Measurements from ENCODE around the gene RAB40A. TPM values are rescaled to one million over a fixed set of nuclear protein-coding genes. Genes with fewer than 3 reads are reported as not detected.

RAB40A gene
- total and polyA plus RNA-seq, 4 experiments from 2014 or later = 0.11 TPM; not detected in 3

- Histone ChIP-seq H3K27ac (ENCODE audit: low read depth, low read length) (no peak overlapping the region), H3K4me3 (ENCODE audit: low read length in 2 of 2) (no peak overlapping the region), H3K36me3 (ENCODE audit: insufficient read depth, low read length) (no peaks in the 10 kb centered on the region), H3K27me3 (ENCODE audit: insufficient read depth, low read length) (no peaks in the 10 kb centered on the region), H3K4me1 (ENCODE audit: insufficient read depth, low read length) (peaks cover 11% of the 10 kb centered on the region), H3K9me3 (ENCODE audit: control insufficient read depth in 1 of 2, low read length in 2 of 2) (no peaks in the 10 kb centered on the region)
- H3K36me3 Mint-ChIP-seq = no peaks in the 10 kb centered on the region
- no peaks in the 10 kb centered on the region for H3K9me3 Mint-ChIP-seq
- POLR2A ChIA-PET (ENCODE audit: partially characterized antibody) = no interaction called here
- CTCF ChIA-PET (ENCODE audit: partially characterized antibody) = no interaction called here
- peaks cover 6 to 7% (median 6%) of the 10 kb centered on the region in 4 donors for H3K4me1 Mint-ChIP-seq
- H3K4me3 Mint-ChIP-seq = no peak overlapping the region
- peaks cover 0 to 4% of the 10 kb centered on the region in 2 donors for H3K27me3 Mint-ChIP-seq
- intact Hi-C loops (cut with micrococcal nuclease) = no loop called here
- no peak overlapping the region for H3K27ac Mint-ChIP-seq
- no peak for DNase-seq
Observed at GRCh38 chrX:103552236-103552635, 32.9 kb upstream of the RAB40A start.

- Mint-ChIP-seq H3K27me3 (no peaks in the 10 kb centered on the region), H3K4me3 (no peak overlapping the region), H3K9me3 (no peaks in the 10 kb centered on the region), H3K36me3 (no peaks in the 10 kb centered on the region), H3K4me1 (peaks cover 6 to 7% (median 6%) of the 10 kb centered on the region in 4 donors), H3K27ac (no peak overlapping the region)
- H3K4me1 ChIP-seq (ENCODE audit: insufficient read depth, low read length) = peaks cover 11% of the 10 kb centered on the region
- no peaks in the 10 kb centered on the region for H3K9me3 ChIP-seq (ENCODE audit: control insufficient read depth in 1 of 2, low read length in 2 of 2)
- no peak overlapping the region for H3K4me3 ChIP-seq (ENCODE audit: low read length in 2 of 2)
- no peak for DNase-seq
- no peaks in the 10 kb centered on the region for H3K27me3 ChIP-seq (ENCODE audit: insufficient read depth, low read length)
- no peaks in the 10 kb centered on the region for H3K36me3 ChIP-seq (ENCODE audit: insufficient read depth, low read length)
- no peak overlapping the region for H3K27ac ChIP-seq (ENCODE audit: low read depth, low read length)
- intact Hi-C loops (cut with micrococcal nuclease) = no loop called here
- POLR2A ChIA-PET (ENCODE audit: partially characterized antibody) = no interaction called here
- CTCF ChIA-PET (ENCODE audit: partially characterized antibody) = interaction anchor here (0.9 kb wide), 1 partner anchor 11 kb away, joined by 3 read pairs; no protein-coding TSS in a partner anchor
Observed at GRCh38 chrX:103550415-103551051, 31.2 kb upstream of the RAB40A start.

GRCh38 chrX:103549916-103550315, 30.6 kb upstream of the RAB40A start:
- Histone ChIP-seq H3K4me3 (ENCODE audit: low read length in 2 of 2) (no peak overlapping the region), H3K27me3 (ENCODE audit: insufficient read depth, low read length) (no peaks in the 10 kb centered on the region), H3K36me3 (ENCODE audit: insufficient read depth, low read length) (no peaks in the 10 kb centered on the region), H3K27ac (ENCODE audit: low read depth, low read length) (no peak overlapping the region), H3K4me1 (ENCODE audit: insufficient read depth, low read length) (peaks cover 8% of the 10 kb centered on the region), H3K9me3 (ENCODE audit: control insufficient read depth in 1 of 2, low read length in 2 of 2) (no peaks in the 10 kb centered on the region)
- no peaks in the 10 kb centered on the region for H3K9me3 Mint-ChIP-seq
- peaks cover 5 to 6% (median 5%) of the 10 kb centered on the region in 4 donors for H3K4me1 Mint-ChIP-seq
- CTCF ChIA-PET (ENCODE audit: partially characterized antibody) = no interaction called here
- intact Hi-C loops (cut with micrococcal nuclease) = no loop called here
- DNase-seq = no peak
- no peaks in the 10 kb centered on the region for H3K36me3 Mint-ChIP-seq
- H3K27ac Mint-ChIP-seq = no peak overlapping the region
- H3K27me3 Mint-ChIP-seq = no peaks in the 10 kb centered on the region
- POLR2A ChIA-PET (ENCODE audit: partially characterized antibody) = no interaction called here
- H3K4me3 Mint-ChIP-seq = no peak overlapping the region

GRCh38 chrX:103540145-103540544, 20.9 kb upstream of the RAB40A start:
- Mint-ChIP-seq H3K36me3 (no peaks in the 10 kb centered on the region), H3K9me3 (no peaks in the 10 kb centered on the region), H3K4me1 (no peaks in the 10 kb centered on the region), H3K27me3 (peaks cover 0 to 4% of the 10 kb centered on the region in 2 donors), H3K27ac (no peak overlapping the region), H3K4me3 (no peak overlapping the region)
- no peaks in the 10 kb centered on the region for H3K27me3 ChIP-seq (ENCODE audit: insufficient read depth, low read length)
- POLR2A ChIA-PET (ENCODE audit: partially characterized antibody) = no interaction called here
- no peaks in the 10 kb centered on the region for H3K36me3 ChIP-seq (ENCODE audit: insufficient read depth, low read length)
- no peaks in the 10 kb centered on the region for H3K9me3 ChIP-seq (ENCODE audit: control insufficient read depth in 1 of 2, low read length in 2 of 2)
- CTCF ChIA-PET (ENCODE audit: partially characterized antibody) = interaction anchor here (1.1 kb wide), 1 partner anchor 279 kb away, joined by 3 read pairs; no protein-coding TSS in a partner anchor
- H3K27ac ChIP-seq (ENCODE audit: low read depth, low read length) = no peak overlapping the region
- no peaks in the 10 kb centered on the region for H3K4me1 ChIP-seq (ENCODE audit: insufficient read depth, low read length)
- H3K4me3 ChIP-seq (ENCODE audit: low read length in 2 of 2) = no peak overlapping the region
- intact Hi-C loops (cut with micrococcal nuclease) = no loop called here
- no peak for DNase-seq

- intact Hi-C loops (cut with micrococcal nuclease) = no loop called here
- peaks cover 0 to 4% of the 10 kb centered on the region in 2 donors for H3K27me3 Mint-ChIP-seq
Observed at GRCh38 chrX:103539695-103540094, 20.4 kb upstream of the RAB40A start.

GRCh38 chrX:103538728-103539127, 19.4 kb upstream of the RAB40A start:
- H3K9me3 Mint-ChIP-seq = no peaks in the 10 kb centered on the region

More at GRCh38 chrX:103539695-103540094, 20.4 kb upstream of the RAB40A start:
- Mint-ChIP-seq H3K4me1 (no peaks in the 10 kb centered on the region), H3K36me3 (no peaks in the 10 kb centered on the region), H3K9me3 (no peaks in the 10 kb centered on the region), H3K27ac (no peak overlapping the region), H3K4me3 (no peak overlapping the region)
- CTCF ChIA-PET (ENCODE audit: partially characterized antibody) = interaction anchor here (1.1 kb wide), 1 partner anchor 279 kb away, joined by 3 read pairs; no protein-coding TSS in a partner anchor
- no peaks in the 10 kb centered on the region for H3K27me3 ChIP-seq (ENCODE audit: insufficient read depth, low read length)
- POLR2A ChIA-PET (ENCODE audit: partially characterized antibody) = no interaction called here
- H3K9me3 ChIP-seq (ENCODE audit: control insufficient read depth in 1 of 2, low read length in 2 of 2) = no peaks in the 10 kb centered on the region
- H3K27ac ChIP-seq (ENCODE audit: low read depth, low read length) = no peak overlapping the region
- H3K4me3 ChIP-seq (ENCODE audit: low read length in 2 of 2) = no peak overlapping the region
- no peaks in the 10 kb centered on the region for H3K4me1 ChIP-seq (ENCODE audit: insufficient read depth, low read length)
- no peak for DNase-seq
- H3K36me3 ChIP-seq (ENCODE audit: insufficient read depth, low read length) = no peaks in the 10 kb centered on the region

GRCh38 chrX:103537871-103538387, 18.6 kb upstream of the RAB40A start:
- peaks cover 4% of the 10 kb centered on the region in 4 donors for H3K4me1 Mint-ChIP-seq
- H3K4me3 ChIP-seq (ENCODE audit: low read length in 2 of 2) = no peak overlapping the region
- CTCF ChIA-PET (ENCODE audit: partially characterized antibody) = no interaction called here

More at GRCh38 chrX:103538728-103539127, 19.4 kb upstream of the RAB40A start:
- Histone ChIP-seq H3K4me3 (ENCODE audit: low read length in 2 of 2) (no peak overlapping the region), H3K4me1 (ENCODE audit: insufficient read depth, low read length) (peaks cover 1% of the 10 kb centered on the region), H3K27me3 (ENCODE audit: insufficient read depth, low read length) (no peaks in the 10 kb centered on the region), H3K9me3 (ENCODE audit: control insufficient read depth in 1 of 2, low read length in 2 of 2) (no peaks in the 10 kb centered on the region), H3K36me3 (ENCODE audit: insufficient read depth, low read length) (no peaks in the 10 kb centered on the region), H3K27ac (ENCODE audit: low read depth, low read length) (no peak overlapping the region)
- Mint-ChIP-seq H3K27ac (no peak overlapping the region), H3K4me1 (peaks cover under 1% of the 10 kb centered on the region in 4 donors), H3K36me3 (no peaks in the 10 kb centered on the region), H3K4me3 (no peak overlapping the region), H3K27me3 (peaks cover 0 to 5% of the 10 kb centered on the region in 2 donors)
- intact Hi-C loops (cut with micrococcal nuclease) = no loop called here
- no peak for DNase-seq
- ChIA-PET CTCF (ENCODE audit: partially characterized antibody) (no interaction called here), POLR2A (ENCODE audit: partially characterized antibody) (no interaction called here)

More at GRCh38 chrX:103537871-103538387, 18.6 kb upstream of the RAB40A start:
- Mint-ChIP-seq H3K36me3 (no peaks in the 10 kb centered on the region), H3K27me3 (peaks cover 0 to 9% of the 10 kb centered on the region in 2 donors), H3K4me3 (no peak overlapping the region), H3K27ac (no peak overlapping the region), H3K9me3 (no peaks in the 10 kb centered on the region)
- POLR2A ChIA-PET (ENCODE audit: partially characterized antibody) = no interaction called here
- H3K27ac ChIP-seq (ENCODE audit: low read depth, low read length) = no peak overlapping the region
- no peaks in the 10 kb centered on the region for H3K27me3 ChIP-seq (ENCODE audit: insufficient read depth, low read length)
- intact Hi-C loops (cut with micrococcal nuclease) = no loop called here
- H3K36me3 ChIP-seq (ENCODE audit: insufficient read depth, low read length) = no peaks in the 10 kb centered on the region
- peaks cover 4% of the 10 kb centered on the region for H3K4me1 ChIP-seq (ENCODE audit: insufficient read depth, low read length)
- no peak for DNase-seq
- no peaks in the 10 kb centered on the region for H3K9me3 ChIP-seq (ENCODE audit: control insufficient read depth in 1 of 2, low read length in 2 of 2)

All from CD4-positive, alpha-beta memory T cell (primary cell).